Panc1 (cell line): ENCODE data around the gene PSG2.

ENCODE experiments used
- CTCF ChIP-seq: fragments of 450-650 bp; IDR thresholded peaks from 2 replicates; pipeline ENCODE4 v1.5.1; 2017; ENCODE audit warnings: mild to moderate bottlenecking
- POLR2AphosphoS5 ChIP-seq: IDR thresholded peaks from 2 replicates; pipeline ENCODE4 v1.6.1; 2012; ENCODE audit warnings: mild to moderate bottlenecking, low read depth, low read length, moderate library complexity
- REST ChIP-seq, 2 experiments: IDR thresholded peaks; 2 replicates each; pipeline ENCODE4 v1.6.1; 2011 to 2012; ENCODE audit warnings: low read depth in 2 of 2, control low read depth in 1 of 2, low read length in 1 of 2, mild to moderate bottlenecking in 1 of 2, moderate library complexity in 1 of 2; ENCODE audit not compliant: insufficient read depth in 1 of 2
- SIN3A ChIP-seq: IDR thresholded peaks from 2 replicates; pipeline ENCODE4 v1.6.1; 2012; ENCODE audit warnings: low read depth, mild to moderate bottlenecking, low read length, moderate library complexity, borderline replicate concordance; ENCODE audit not compliant: insufficient read depth

GRCh38 chr19:43105496-43105895 lies 23.0 kb upstream of the PSG2 start:
- TF ChIP-seq CTCF (no peak), POLR2AphosphoS5 (no peak), REST (IDR thresholded peaks at IDR 0.05; ENCODE audit: insufficient read depth in 1 of 2, low read depth in 2 of 2, low read length in 1 of 2) (no peak), SIN3A (no peak)
